Mammary epithelial cell (primary cell): Measurements from ENCODE around the gene KLF11.

ENCODE experiments used
- EZH2 ChIP-seq: IDR thresholded peaks from 2 replicates; pipeline ENCODE4 v1.6.1; 2012; ENCODE audit warnings: low read length, inconsistent platforms, borderline replicate concordance
- TF ChIP-seq, protein P1 (sequence below), 2 donors: IDR thresholded peaks in 1 of 2; conservative IDR thresholded peaks in 1 of 2; 2 replicates each; pipeline ENCODE4 v1.5.1; 2011 to 2012; ENCODE audit warnings: inconsistent platforms in 2 of 2, low read length in 2 of 2, mild to moderate bottlenecking in 2 of 2, control low read depth in 1 of 2, low read depth in 1 of 2; ENCODE audit not compliant: insufficient read depth in 1 of 2; ENCODE audit errors: extremely low read depth in 1 of 2

- TF ChIP-seq, protein P1, sequence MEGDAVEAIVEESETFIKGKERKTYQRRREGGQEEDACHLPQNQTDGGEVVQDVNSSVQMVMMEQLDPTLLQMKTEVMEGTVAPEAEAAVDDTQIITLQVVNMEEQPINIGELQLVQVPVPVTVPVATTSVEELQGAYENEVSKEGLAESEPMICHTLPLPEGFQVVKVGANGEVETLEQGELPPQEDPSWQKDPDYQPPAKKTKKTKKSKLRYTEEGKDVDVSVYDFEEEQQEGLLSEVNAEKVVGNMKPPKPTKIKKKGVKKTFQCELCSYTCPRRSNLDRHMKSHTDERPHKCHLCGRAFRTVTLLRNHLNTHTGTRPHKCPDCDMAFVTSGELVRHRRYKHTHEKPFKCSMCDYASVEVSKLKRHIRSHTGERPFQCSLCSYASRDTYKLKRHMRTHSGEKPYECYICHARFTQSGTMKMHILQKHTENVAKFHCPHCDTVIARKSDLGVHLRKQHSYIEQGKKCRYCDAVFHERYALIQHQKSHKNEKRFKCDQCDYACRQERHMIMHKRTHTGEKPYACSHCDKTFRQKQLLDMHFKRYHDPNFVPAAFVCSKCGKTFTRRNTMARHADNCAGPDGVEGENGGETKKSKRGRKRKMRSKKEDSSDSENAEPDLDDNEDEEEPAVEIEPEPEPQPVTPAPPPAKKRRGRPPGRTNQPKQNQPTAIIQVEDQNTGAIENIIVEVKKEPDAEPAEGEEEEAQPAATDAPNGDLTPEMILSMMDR (conservative IDR thresholded peaks at IDR 0.05 in 1 of 2, IDR thresholded peaks at IDR 0.05 in 1 of 2; ENCODE audit: extremely low read depth in 1 of 2, insufficient read depth in 1 of 2, low read depth in 1 of 2, low read length in 2 of 2), result no peak
- TF ChIP-seq EZH2, result no peak
These were observed 44.3 kb upstream of the KLF11 start for GRCh38 chr2:9998916-9999654.
